ENCODE results near the gene RGS14.
"Not testable (repeated sequence)": the region's sequence is repeated elsewhere in the genome, so short reads cannot be mapped to it uniquely, and the experiment has no call there.

The RGS14 gene

DNA sequence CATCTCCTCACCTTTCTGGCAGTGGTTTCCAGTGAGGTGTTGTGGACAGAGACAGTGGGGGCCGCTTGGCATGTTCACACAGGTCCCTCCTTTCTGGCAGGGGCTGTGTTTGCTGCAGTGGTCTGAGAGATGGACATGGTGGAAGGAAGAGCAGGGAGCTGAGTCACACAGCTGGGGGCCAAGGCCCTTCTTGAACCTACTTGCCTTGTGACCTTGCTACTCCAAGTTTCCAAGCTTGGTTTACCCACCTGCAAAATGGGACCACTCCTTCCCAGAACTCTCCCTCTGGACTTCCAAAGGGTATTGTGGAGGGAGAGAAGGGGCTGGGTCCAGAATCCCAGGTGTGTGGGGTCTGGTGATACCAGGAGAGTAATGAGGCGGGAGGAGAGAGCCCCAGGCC lies 47.6 kb downstream of the RGS14 start:
- DNase-seq = no peak

DNA sequence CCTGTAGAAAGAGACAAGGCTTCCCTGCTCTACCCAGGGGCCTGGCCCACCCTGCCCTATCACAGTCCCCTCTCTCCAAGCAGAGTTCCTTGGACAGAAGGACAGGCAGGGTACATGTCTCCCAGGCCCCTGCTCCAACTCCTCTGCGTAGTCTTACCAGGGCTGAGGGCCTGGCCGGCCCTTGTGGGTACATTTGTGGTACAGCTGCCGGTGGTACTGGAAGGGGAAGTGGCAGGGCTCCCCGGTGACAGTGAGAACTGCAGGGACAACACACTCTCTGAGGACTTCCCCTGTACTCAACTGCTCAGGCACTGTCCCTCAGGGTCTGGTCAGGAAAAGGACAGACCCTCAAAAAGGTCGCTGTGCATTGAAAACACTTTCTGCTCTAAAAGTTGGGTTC lies 48.1 kb downstream of the RGS14 start:
- no peak for DNase-seq

DNA sequence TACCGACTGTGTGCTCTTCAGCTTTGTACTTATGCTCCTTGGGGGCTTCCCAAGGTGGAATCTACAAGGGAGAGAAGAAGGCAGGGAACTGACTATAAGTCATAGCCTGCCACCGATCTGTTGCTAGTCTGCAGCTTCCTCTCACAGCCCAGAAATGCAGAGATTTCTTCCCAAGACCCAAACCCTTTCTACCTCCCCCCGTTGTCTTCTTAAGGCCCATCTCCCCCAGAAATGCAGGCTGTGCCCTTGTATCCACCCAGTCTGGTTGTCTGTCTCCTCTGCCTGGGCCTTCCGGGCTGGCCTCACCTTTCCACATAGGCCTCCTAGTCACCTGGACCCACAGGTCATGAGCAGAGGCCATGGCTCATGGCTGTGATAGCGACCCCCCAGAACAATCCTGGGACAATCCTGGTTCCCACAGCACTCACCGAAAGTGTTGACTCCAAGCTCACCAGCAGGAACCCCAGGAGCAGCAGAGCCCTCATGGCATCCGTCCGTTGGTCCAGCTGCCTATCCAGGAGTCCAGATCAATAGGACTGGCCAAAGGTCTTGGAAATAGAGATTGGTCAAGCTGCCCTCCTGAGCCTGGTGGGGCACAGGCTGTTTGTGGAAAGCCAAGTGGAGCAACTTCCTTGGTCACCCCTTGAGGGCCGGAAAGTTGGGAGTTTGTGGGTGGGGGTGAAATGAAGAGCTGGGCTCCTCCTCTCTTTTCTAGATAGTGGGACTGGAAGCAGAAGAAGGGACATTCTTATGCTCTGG lies 51.5 kb downstream of the RGS14 start, which contains the start of gene F12:
F12 (minus strand) TSS at position 522 of the 759 bp plus-strand sequence; CDS start at position 485, 37 bp downstream.
- no peak for DNase-seq

DNA sequence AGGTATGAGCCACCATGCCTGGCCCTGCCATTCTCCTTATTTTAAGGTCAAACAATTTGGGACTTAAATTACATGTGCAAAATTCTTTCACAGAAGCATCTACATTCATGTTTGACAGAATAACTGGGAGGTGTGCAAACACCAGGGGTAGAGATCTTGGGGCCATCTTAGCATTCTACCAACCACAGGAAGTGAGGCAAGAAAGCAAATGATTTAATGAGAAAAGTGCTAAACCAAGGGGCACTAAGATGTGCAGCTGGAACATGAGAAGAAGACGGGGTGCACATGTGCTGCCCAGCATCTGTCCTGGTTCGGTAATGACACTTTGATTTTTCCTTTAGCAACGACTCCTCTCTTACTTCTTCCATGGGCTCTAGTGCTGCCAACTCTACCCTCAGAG lies 52.9 kb downstream of the RGS14 start:
- DNase-seq = no peak

DNA sequence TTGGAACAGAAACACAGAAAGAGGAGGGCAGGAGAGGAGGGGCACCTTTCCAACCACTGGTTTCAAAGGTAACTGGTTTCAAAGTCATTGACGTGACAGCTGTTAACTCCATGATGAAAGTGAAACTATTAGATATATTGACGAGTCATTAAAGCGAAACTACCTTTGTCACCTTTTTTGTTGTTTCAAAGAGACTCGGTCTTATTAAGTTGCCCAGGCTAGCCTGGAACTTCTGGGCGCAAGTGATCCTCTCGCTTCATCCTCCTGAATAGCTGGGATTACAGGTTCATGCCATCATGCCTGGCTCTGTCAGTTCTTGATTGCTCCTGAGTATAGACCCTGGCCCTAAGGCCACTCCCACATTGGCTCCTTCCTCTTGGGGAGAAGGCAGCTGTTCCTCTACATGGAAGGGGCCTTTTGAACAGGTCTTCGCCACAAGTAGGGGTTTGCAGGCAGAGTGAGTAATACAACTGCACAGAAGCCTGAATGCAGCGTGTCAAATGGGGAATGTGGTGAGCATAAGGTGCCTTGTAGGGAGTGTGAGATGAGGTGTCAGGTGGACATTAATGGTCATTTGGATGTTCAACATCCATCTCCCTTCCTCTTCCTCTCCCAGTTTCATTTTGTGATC lies 55.0 kb downstream of the RGS14 start:
- no peak for DNase-seq

DNA sequence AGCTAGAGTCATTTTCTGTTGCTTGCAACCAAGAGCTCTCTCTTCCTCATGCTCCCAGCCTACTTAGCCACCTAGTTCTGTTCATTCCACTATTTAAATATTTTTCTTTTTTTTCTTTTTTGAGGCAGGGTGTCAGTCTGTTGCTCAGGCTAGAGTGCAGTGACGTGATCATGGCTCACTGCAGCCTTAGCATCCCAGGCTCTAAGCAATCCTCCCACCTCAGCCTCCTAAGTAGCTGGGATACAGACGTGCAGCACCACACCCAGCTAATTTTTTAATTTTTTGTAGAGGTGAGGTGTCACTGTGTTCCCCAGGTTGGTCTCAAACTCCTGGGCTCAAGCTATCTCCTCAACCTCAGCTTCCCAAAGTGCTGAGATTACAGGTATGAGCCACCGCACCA lies 56.8 kb downstream of the RGS14 start:
- no peak for DNase-seq

DNA sequence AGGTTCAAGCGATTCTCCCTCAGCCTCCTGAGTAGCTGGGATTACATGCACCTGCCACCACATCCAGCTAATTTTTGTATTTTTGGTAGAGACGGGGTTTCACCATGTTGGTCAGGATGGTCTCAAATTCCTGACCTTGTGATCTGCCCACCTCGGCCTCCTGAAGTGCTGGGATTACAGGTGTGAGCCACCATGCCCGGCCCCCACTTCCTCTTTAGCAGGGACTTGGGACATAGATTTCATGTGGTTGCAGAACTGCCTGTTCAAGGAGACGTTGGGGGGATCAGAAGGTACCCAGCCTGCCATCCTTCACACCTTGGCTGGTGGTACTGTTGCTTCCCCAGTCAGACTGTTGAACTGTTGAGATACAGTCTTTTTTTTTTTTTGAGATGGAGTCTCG lies 59.4 kb downstream of the RGS14 start:
- not testable (repeated sequence) for DNase-seq

DNA sequence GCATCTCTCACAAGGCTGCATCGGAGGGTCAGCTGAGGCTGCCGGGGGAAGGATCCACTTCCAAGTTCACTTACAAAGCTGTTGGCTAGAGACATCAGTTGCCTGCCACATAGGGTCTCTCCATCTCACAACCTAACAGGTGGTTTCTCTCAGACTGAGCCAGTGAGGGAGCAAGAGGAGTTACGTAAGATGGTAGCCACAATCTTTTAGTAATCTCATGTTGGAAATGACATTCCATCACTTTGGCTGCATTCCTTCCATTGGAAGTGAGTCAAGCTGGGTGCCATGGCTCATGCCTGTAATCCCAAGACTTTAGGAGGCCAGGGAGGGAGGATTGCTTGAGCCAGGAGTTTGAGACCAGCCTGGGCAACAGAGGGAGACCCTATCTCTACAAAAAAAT lies 61.3 kb downstream of the RGS14 start:
- DNase-seq = no peak

DNA sequence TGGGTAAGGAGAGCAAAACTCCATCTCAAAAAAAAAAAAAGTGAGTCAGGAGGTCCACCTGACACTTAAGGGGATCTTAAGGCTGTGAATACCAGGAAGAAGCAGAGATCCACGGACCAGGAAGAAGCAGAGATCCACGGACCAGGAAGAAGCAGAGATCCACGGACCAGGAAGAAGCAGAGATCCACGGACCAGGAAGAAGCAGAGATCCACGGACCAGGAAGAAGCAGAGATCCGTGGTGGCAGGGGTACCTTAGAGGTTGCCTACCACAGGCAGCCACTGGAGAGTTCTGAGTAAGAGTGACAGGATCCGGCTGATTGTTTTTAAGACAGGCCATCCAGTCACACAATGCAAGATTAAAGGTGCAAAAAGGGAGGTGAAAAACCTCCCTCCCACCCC lies 62.7 kb downstream of the RGS14 start:
- DNase-seq = not testable (repeated sequence)

DNA sequence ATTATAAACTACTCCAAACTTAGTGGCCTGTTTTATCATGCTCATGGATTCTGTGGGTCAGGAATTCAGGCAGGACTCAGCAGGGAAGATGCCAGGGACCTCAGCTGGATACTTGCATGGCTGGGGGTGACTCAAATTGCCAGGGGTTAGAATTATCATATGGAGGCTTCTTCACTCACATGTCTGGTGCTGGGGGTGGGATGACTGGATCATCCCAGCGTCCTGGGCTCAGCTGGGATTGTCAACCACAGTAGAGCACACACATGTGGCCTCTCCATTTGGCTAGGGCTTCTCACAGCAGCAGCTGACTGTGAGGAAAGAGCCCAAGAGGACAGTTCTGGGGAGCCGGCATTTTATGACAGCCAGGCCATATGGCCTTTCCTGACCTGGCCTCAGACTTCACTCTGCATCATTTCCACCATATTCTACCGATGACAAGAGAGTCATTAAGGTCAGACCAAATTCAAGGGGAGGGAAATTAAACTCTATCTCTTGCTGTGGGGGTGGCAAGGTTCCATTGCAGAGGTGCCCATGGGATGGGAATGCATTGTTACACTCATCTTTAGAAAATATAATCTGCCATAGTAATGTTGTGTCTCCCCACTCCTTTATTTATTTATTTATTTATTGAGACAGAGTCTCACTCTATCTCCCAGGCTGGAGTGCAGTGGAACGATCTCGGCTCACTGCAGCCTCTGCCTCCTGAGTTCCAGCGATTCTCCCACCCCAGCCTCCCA lies 63.5 kb downstream of the RGS14 start:
- DNase-seq = no peak

Measured in NCI-H69 (cell line).